ENCODE data around the gene OR2K2. TPM values are rescaled to one million over a fixed set of nuclear protein-coding genes. Genes with fewer than 3 reads are reported as not detected.

The OR2K2 gene
- total and polyA plus RNA-seq, 9 of the 15 experiments (the other 6 are each of a cell fraction or from before 2014, with no cell fraction given) = not detected

Other genes with a start within 250 kb of the OR2K2 start
- gene ECPAS, start 154.2 kb upstream of the OR2K2 start, total RNA-seq (2014; rRNA removed) = 71.3 and 83.4 TPM in 2 replicates
- gene ECPAS, start 154.2 kb upstream of the OR2K2 start, total RNA-seq (2014; rRNA removed; fragmentation: Illumina TruSeq; extraction: Trizol) = 82.2 and 89.2 TPM in 2 replicates
- 79.6 and 87.4 TPM in 2 replicates for gene ECPAS, start 154.2 kb upstream of the OR2K2 start, total RNA-seq (2015; rRNA removed; fragmentation: Illumina TruSeq; extraction: Trizol)
- gene ECPAS, start 154.2 kb upstream of the OR2K2 start, total RNA-seq (2021) = 90.9 and 97.4 TPM in 2 replicates
- gene ECPAS, start 154.2 kb upstream of the OR2K2 start, polyA plus RNA-seq (2011; rRNA removed) = 61.0 and 75.7 TPM in 2 replicates
- 60.0 and 67.4 TPM in 2 replicates for gene ECPAS, start 154.2 kb upstream of the OR2K2 start, polyA plus RNA-seq (2014; fragmentation: Illumina TruSeq; extraction: Trizol)
- 10 to 100 TPM; 14.5 to 29.5 TPM for gene ECPAS, start 154.2 kb upstream of the OR2K2 start, polyA plus RNA-seq (2014; fragmentation: Nextera tagmentation; extraction: Ambion mirVana)
- gene ECPAS, start 154.2 kb upstream of the OR2K2 start, polyA plus RNA-seq (2014; rRNA removed) = 63.0 and 69.5 TPM in 2 replicates
- 0.09 and 0.16 TPM in 2 replicates for gene ZNF483, start 195.0 kb upstream of the OR2K2 start, total RNA-seq (2014; rRNA removed)
- gene ZNF483, start 195.0 kb upstream of the OR2K2 start, total RNA-seq (2014; rRNA removed; fragmentation: Illumina TruSeq; extraction: Trizol) = 0.73 and 0.84 TPM in 2 replicates
- 0.75 and 1.0 TPM in 2 replicates for gene ZNF483, start 195.0 kb upstream of the OR2K2 start, total RNA-seq (2015; rRNA removed; fragmentation: Illumina TruSeq; extraction: Trizol)
- 0.38 and 0.58 TPM in 2 replicates for gene ZNF483, start 195.0 kb upstream of the OR2K2 start, total RNA-seq (2021)
- 0.23 and 0.46 TPM in 2 replicates for gene ZNF483, start 195.0 kb upstream of the OR2K2 start, polyA plus RNA-seq (2011; rRNA removed)
- gene ZNF483, start 195.0 kb upstream of the OR2K2 start, polyA plus RNA-seq (2014; fragmentation: Illumina TruSeq; extraction: Trizol) = 0.04 TPM in 1 of 2 replicates, not detected in the other
- gene ZNF483, start 195.0 kb upstream of the OR2K2 start, polyA plus RNA-seq (2014; fragmentation: Nextera tagmentation; extraction: Ambion mirVana) = under 1 TPM; 0.25 to 0.38 TPM
- gene ZNF483, start 195.0 kb upstream of the OR2K2 start, polyA plus RNA-seq (2014; rRNA removed) = 0.19 and 0.38 TPM in 2 replicates

Measured in K562 (cell line).